Neural progenitor cell (in vitro differentiated cells): Measurements from ENCODE around the gene SH3BP5. TPM values are rescaled to one million over a fixed set of nuclear protein-coding genes. Genes with fewer than 3 reads are reported as not detected.

Source experiments
- DNase-seq: peaks from one replicate; pipeline ENCODE4 v3.0.0-alpha.2; 2016; ENCODE audit warnings: low spot score
- H2AFZ ChIP-seq: fragments of 200-600 bp; sonication (generic); replicated peaks from 2 replicates; pipeline ENCODE4 v1.6.1; 2016; ENCODE audit warnings: antibody characterized with exemption
- H3F3A ChIP-seq: fragments of 200-600 bp; sonication (generic); 2 replicates; pipeline ENCODE4 v1.6.1; 2016; ENCODE audit warnings: antibody characterized with exemption, low read depth
- H3K27ac ChIP-seq: fragments of 200-600 bp; sonication (generic); 2 replicates; pipeline ENCODE4 v1.5.1; 2016; ENCODE audit warnings: mild to moderate bottlenecking
- H3K27me3 ChIP-seq: fragments of 200-600 bp; sonication (generic); 2 replicates; pipeline ENCODE4 v1.6.1; 2016; ENCODE audit warnings: mild to moderate bottlenecking, moderate library complexity
- H3K36me3 ChIP-seq: fragments of 200-600 bp; sonication (generic); 2 replicates; pipeline ENCODE4 v1.5.1; 2016
- H3K4me1 ChIP-seq: fragments of 200-600 bp; sonication (generic); 2 replicates; pipeline ENCODE4 v1.6.1; 2016; ENCODE audit warnings: mixed run types
- H3K4me2 ChIP-seq: fragments of 200-600 bp; sonication (generic); 2 replicates; pipeline ENCODE4 v1.6.1; 2016
- H3K4me3 ChIP-seq: fragments of 200-600 bp; sonication (generic); 2 replicates; pipeline ENCODE4 v1.5.1; 2016
- H3K79me2 ChIP-seq: fragments of 200-600 bp; sonication (generic); 2 replicates; pipeline ENCODE4 v1.6.1; 2016; ENCODE audit warnings: low read depth
- H3K9ac ChIP-seq: fragments of 200-600 bp; sonication (generic); 2 replicates; pipeline ENCODE4 v1.6.1; 2016
- H3K9me3 ChIP-seq: fragments of 200-600 bp; sonication (generic); 2 replicates; pipeline ENCODE4 v1.5.1; 2016; ENCODE audit warnings: low read depth
- H4K20me1 ChIP-seq: fragments of 200-600 bp; sonication (generic); 2 replicates; pipeline ENCODE4 v1.6.1; 2016; ENCODE audit warnings: low read depth
- H3K27ac Mint-ChIP-seq: 3 replicates; pipeline ENCODE4 v1.8.0; 2021; ENCODE audit warnings: mixed read lengths
- H3K27me3 Mint-ChIP-seq: 2 replicates; pipeline ENCODE4 v1.8.0; 2022; ENCODE audit warnings: low read depth, mild to moderate bottlenecking, inconsistent platforms, moderate library complexity, mixed read lengths; ENCODE audit not compliant: insufficient read depth
- H3K36me3 Mint-ChIP-seq: 3 replicates; pipeline ENCODE4 v1.8.0; 2021; ENCODE audit warnings: mixed read lengths
- H3K4me1 Mint-ChIP-seq: 3 replicates; pipeline ENCODE4 v1.8.0; 2021; ENCODE audit warnings: mixed read lengths
- H3K4me3 Mint-ChIP-seq: 3 replicates; pipeline ENCODE4 v1.8.0; 2021; ENCODE audit warnings: mild to moderate bottlenecking, moderate library complexity, mixed read lengths
- H3K9me3 Mint-ChIP-seq: 3 replicates; pipeline ENCODE4 v1.8.0; 2020; ENCODE audit warnings: mixed read lengths
- CTCF ChIP-seq: fragments of 200-600 bp; sonication (generic); IDR thresholded peaks from 2 replicates; pipeline ENCODE4 v1.5.1; 2017; ENCODE audit warnings: antibody characterized with exemption, mild to moderate bottlenecking
- EZH2 ChIP-seq: fragments of 200-600 bp; sonication (generic); IDR thresholded peaks from 2 replicates; pipeline ENCODE4 v1.6.1; 2017; ENCODE audit warnings: antibody characterized with exemption, mild to moderate bottlenecking, moderate library complexity
- EZH2phosphoT487 ChIP-seq: fragments of 200-600 bp; sonication (generic); IDR thresholded peaks from 2 replicates; pipeline ENCODE4 v1.6.1; 2017; ENCODE audit warnings: antibody characterized with exemption
- total RNA-seq: library from RNA; depleted of rRNA; stranded (reverse); fragments of >200 nt; gene quantifications from 2 replicates; pipeline ENCODE4 v1.2.3, GENCODE V29; 2015; ENCODE audit warnings: low replicate concordance

SH3BP5 gene
- total RNA-seq, 1 donor from 2014 or later = 11.2 TPM

GRCh38 chr3:15243822-15244482, 88.4 kb downstream of the SH3BP5 start:
- H3K27me3 Mint-ChIP-seq = no peaks in the 10 kb centered on the region
- TF ChIP-seq EZH2 (no peak), EZH2phosphoT487 (no peak), CTCF (no peak)
- Histone ChIP-seq H3K4me1 (no peaks in the 10 kb centered on the region), H3K9ac (no peak overlapping the region), H3K27me3 (no peaks in the 10 kb centered on the region), H3K9me3 (no peaks in the 10 kb centered on the region), H3K36me3 (peaks cover 6% of the 10 kb centered on the region), H4K20me1 (no peaks in the 10 kb centered on the region), H3F3A (no peaks in the 10 kb centered on the region), H3K27ac (no peak overlapping the region), H3K4me3 (no peak overlapping the region), H3K79me2 (no peaks in the 10 kb centered on the region), H3K4me2 (no peak overlapping the region), H2AFZ (no peak overlapping the region)
- no peak overlapping the region for H3K4me3 Mint-ChIP-seq
- no peaks in the 10 kb centered on the region for H3K4me1 Mint-ChIP-seq
- peaks cover 18% of the 10 kb centered on the region for H3K36me3 Mint-ChIP-seq
- H3K9me3 Mint-ChIP-seq = no peaks in the 10 kb centered on the region
- no peak overlapping the region for H3K27ac Mint-ChIP-seq
- DNase-seq = no peak

GRCh38 chr3:15241341-15241740, 91.0 kb downstream of the SH3BP5 start:
- Histone ChIP-seq H3K36me3 (peaks cover 6% of the 10 kb centered on the region), H3K9ac (no peak overlapping the region), H3K27ac (no peak overlapping the region), H4K20me1 (no peaks in the 10 kb centered on the region), H3K4me1 (no peaks in the 10 kb centered on the region), H3K79me2 (no peaks in the 10 kb centered on the region), H3K4me2 (no peak overlapping the region), H3K9me3 (no peaks in the 10 kb centered on the region), H3F3A (no peaks in the 10 kb centered on the region), H2AFZ (no peak overlapping the region), H3K4me3 (no peak overlapping the region), H3K27me3 (no peaks in the 10 kb centered on the region)
- Mint-ChIP-seq H3K27me3 (no peaks in the 10 kb centered on the region), H3K4me3 (no peak overlapping the region), H3K9me3 (no peaks in the 10 kb centered on the region), H3K4me1 (no peaks in the 10 kb centered on the region), H3K27ac (no peak overlapping the region), H3K36me3 (peaks cover 13% of the 10 kb centered on the region)
- DNase-seq = peak; percentile 45
- no peak for TF ChIP-seq EZH2
- no peak for TF ChIP-seq EZH2phosphoT487
- TF ChIP-seq CTCF = peak; percentile 54

GRCh38 chr3:15229262-15229661, 103.1 kb downstream of the SH3BP5 start:
- Histone ChIP-seq H3K4me3 (no peak overlapping the region), H2AFZ (no peak overlapping the region)

More at GRCh38 chr3:15229262-15229661, 103.1 kb downstream of the SH3BP5 start:
- H3K27me3 ChIP-seq = no peaks in the 10 kb centered on the region
- H4K20me1 ChIP-seq = no peaks in the 10 kb centered on the region
- H3K27ac ChIP-seq = no peak overlapping the region
- H3K9me3 ChIP-seq = no peaks in the 10 kb centered on the region
- no peaks in the 10 kb centered on the region for H3F3A ChIP-seq
- H3K27me3 Mint-ChIP-seq = peaks cover 4% of the 10 kb centered on the region
- H3K79me2 ChIP-seq = no peaks in the 10 kb centered on the region
- no peak overlapping the region for H3K9ac ChIP-seq
- no peak overlapping the region for H3K4me2 ChIP-seq
- no peaks in the 10 kb centered on the region for H3K4me1 Mint-ChIP-seq
- peaks cover 7% of the 10 kb centered on the region for H3K36me3 Mint-ChIP-seq
- DNase-seq = no peak
- peaks cover 22% of the 10 kb centered on the region for H3K36me3 ChIP-seq
- H3K27ac Mint-ChIP-seq = no peak overlapping the region
- no peak overlapping the region for H3K4me3 Mint-ChIP-seq
- no peaks in the 10 kb centered on the region for H3K4me1 ChIP-seq
- TF ChIP-seq CTCF = no peak
- no peaks in the 10 kb centered on the region for H3K9me3 Mint-ChIP-seq
